Measurements from ENCODE around the gene GUCY1A1. TPM values are rescaled to one million over a fixed set of nuclear protein-coding genes. Genes with fewer than 3 reads are reported as not detected.

GUCY1A1 gene
- total RNA-seq, 1 experiment from 2014 or later = not detected

DNA sequence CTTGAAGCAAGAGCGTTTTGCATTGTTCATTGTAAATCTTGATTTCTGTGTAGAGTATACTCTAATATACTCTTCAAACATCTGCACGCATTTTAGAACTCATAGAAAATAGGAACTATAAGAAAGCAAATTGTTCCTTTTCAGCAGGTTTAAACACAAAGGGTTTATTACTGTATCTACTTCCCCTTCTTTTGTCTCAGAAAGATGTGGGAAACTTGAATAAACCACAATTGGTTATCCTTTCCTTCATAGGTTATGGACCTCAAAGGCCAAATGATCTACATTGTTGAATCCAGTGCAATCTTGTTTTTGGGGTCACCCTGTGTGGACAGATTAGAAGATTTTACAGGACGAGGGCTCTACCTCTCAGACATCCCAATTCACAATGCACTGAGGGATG is 46.2 kb downstream of the GUCY1A1 start:
- no peak overlapping the region for H3K4me2 ChIP-seq (ENCODE audit: low read length)
- TF ChIP-seq YY1 (IDR thresholded peaks at IDR 0.05; ENCODE audit: extremely low read depth, insufficient replicate concordance, low read depth, low read length) = no peak
- no peak for TF ChIP-seq EGR1 (IDR thresholded peaks at IDR 0.05; ENCODE audit: low read depth)
- no peak for TF ChIP-seq SIN3A (IDR thresholded peaks at IDR 0.05; ENCODE audit: low read depth)
- TF ChIP-seq, protein P1, sequence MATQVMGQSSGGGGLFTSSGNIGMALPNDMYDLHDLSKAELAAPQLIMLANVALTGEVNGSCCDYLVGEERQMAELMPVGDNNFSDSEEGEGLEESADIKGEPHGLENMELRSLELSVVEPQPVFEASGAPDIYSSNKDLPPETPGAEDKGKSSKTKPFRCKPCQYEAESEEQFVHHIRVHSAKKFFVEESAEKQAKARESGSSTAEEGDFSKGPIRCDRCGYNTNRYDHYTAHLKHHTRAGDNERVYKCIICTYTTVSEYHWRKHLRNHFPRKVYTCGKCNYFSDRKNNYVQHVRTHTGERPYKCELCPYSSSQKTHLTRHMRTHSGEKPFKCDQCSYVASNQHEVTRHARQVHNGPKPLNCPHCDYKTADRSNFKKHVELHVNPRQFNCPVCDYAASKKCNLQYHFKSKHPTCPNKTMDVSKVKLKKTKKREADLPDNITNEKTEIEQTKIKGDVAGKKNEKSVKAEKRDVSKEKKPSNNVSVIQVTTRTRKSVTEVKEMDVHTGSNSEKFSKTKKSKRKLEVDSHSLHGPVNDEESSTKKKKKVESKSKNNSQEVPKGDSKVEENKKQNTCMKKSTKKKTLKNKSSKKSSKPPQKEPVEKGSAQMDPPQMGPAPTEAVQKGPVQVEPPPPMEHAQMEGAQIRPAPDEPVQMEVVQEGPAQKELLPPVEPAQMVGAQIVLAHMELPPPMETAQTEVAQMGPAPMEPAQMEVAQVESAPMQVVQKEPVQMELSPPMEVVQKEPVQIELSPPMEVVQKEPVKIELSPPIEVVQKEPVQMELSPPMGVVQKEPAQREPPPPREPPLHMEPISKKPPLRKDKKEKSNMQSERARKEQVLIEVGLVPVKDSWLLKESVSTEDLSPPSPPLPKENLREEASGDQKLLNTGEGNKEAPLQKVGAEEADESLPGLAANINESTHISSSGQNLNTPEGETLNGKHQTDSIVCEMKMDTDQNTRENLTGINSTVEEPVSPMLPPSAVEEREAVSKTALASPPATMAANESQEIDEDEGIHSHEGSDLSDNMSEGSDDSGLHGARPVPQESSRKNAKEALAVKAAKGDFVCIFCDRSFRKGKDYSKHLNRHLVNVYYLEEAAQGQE (IDR thresholded peaks at IDR 0.05; ENCODE audit: low read depth) = no peak
- no peak for TF ChIP-seq SRF (IDR thresholded peaks at IDR 0.05; ENCODE audit: low read depth)
- TF ChIP-seq EZH2 (IDR thresholded peaks at IDR 0.05) = no peak
- no peaks in the 10 kb centered on the region for H3K79me2 ChIP-seq (ENCODE audit: insufficient read depth, low read length)
- DNase-seq (ENCODE audit: low read depth, low spot score) (no peak), ATAC-seq (no peak)
- no peaks in the 10 kb centered on the region for H3K9me3 ChIP-seq (ENCODE audit: control insufficient read depth in 1 of 2, insufficient read depth in 1 of 2, low read depth in 1 of 2, low read length in 2 of 2)
- H2AFZ ChIP-seq (ENCODE audit: low read depth, low read length, poor library complexity, severe bottlenecking) = no peak overlapping the region
- CTCF ChIA-PET = no interaction called here
- POLR2A ChIA-PET = no interaction called here
- H3K4me1 ChIP-seq (ENCODE audit: control insufficient read depth in 1 of 2, insufficient read depth in 2 of 2, low read length in 2 of 2) = no peaks in the 10 kb centered on the region
- RAD21 ChIA-PET (ENCODE audit: low non-redundant PET in 1 of 2, low total read pairs in 2 of 2, uncharacterized antibody in 2 of 2, unreplicated experiment in 2 of 2) = no interaction called here
- intact Hi-C loops (cut with micrococcal nuclease) = no loop called here
- no peak overlapping the region for H3K27ac ChIP-seq (ENCODE audit: low read depth, low read length)
- no peaks in the 10 kb centered on the region for H3K9me2 ChIP-seq (ENCODE audit: insufficient read depth)
- no peaks in the 10 kb centered on the region for H3K27me3 ChIP-seq (ENCODE audit: insufficient read depth, low read length)
- H4K20me1 ChIP-seq (ENCODE audit: insufficient read depth) = no peaks in the 10 kb centered on the region
- H3K4me3 ChIP-seq (replicated peaks in 1 of 2; ENCODE audit: low read depth in 1 of 2, low read length in 2 of 2) = no peak overlapping the region
- no peak overlapping the region for H3K9ac ChIP-seq (ENCODE audit: low read length)
- H3K36me3 ChIP-seq (ENCODE audit: control insufficient read depth in 1 of 2, insufficient read depth in 2 of 2, low read length in 2 of 2) = no peaks in the 10 kb centered on the region
- BruUV-seq (replicated peaks) = no TSS peak

DNA sequence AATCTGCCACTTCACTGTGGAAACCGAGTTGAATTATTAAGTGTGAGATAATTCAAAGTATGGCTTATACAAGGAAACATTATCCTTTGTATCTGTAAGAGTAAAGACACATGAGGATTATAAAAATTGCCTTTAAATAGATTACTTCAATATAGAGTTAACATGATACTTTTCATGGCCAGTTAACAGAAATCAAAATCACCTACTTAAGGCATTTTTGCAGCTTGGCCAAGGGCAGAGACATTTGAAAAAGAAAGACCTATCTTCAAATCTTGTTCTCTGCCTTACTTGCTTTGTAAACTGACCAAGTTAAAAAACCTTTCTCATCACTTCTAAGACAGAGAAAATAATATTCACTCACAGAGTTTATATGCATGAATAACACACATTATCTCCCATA is 47.3 kb downstream of the GUCY1A1 start:
- no TSS peak for BruUV-seq (replicated peaks)
- CTCF ChIA-PET = no interaction called here
- Histone ChIP-seq H3K9ac (ENCODE audit: low read length) (no peak overlapping the region), H3K27me3 (ENCODE audit: insufficient read depth, low read length) (no peaks in the 10 kb centered on the region), H4K20me1 (ENCODE audit: insufficient read depth) (no peaks in the 10 kb centered on the region), H2AFZ (ENCODE audit: low read depth, low read length, poor library complexity, severe bottlenecking) (no peak overlapping the region), H3K79me2 (ENCODE audit: insufficient read depth, low read length) (no peaks in the 10 kb centered on the region), H3K4me2 (ENCODE audit: low read length) (no peak overlapping the region), H3K9me2 (ENCODE audit: insufficient read depth) (no peaks in the 10 kb centered on the region), H3K4me3 (replicated peaks in 1 of 2; ENCODE audit: low read depth in 1 of 2, low read length in 2 of 2) (no peak overlapping the region), H3K27ac (ENCODE audit: low read depth, low read length) (no peak overlapping the region), H3K36me3 (ENCODE audit: control insufficient read depth in 1 of 2, insufficient read depth in 2 of 2, low read length in 2 of 2) (no peaks in the 10 kb centered on the region), H3K4me1 (ENCODE audit: control insufficient read depth in 1 of 2, insufficient read depth in 2 of 2, low read length in 2 of 2) (no peaks in the 10 kb centered on the region), H3K9me3 (ENCODE audit: control insufficient read depth in 1 of 2, insufficient read depth in 1 of 2, low read depth in 1 of 2, low read length in 2 of 2) (no peaks in the 10 kb centered on the region)
- TF ChIP-seq, protein P2, sequence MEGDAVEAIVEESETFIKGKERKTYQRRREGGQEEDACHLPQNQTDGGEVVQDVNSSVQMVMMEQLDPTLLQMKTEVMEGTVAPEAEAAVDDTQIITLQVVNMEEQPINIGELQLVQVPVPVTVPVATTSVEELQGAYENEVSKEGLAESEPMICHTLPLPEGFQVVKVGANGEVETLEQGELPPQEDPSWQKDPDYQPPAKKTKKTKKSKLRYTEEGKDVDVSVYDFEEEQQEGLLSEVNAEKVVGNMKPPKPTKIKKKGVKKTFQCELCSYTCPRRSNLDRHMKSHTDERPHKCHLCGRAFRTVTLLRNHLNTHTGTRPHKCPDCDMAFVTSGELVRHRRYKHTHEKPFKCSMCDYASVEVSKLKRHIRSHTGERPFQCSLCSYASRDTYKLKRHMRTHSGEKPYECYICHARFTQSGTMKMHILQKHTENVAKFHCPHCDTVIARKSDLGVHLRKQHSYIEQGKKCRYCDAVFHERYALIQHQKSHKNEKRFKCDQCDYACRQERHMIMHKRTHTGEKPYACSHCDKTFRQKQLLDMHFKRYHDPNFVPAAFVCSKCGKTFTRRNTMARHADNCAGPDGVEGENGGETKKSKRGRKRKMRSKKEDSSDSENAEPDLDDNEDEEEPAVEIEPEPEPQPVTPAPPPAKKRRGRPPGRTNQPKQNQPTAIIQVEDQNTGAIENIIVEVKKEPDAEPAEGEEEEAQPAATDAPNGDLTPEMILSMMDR (IDR thresholded peaks at IDR 0.05 in 2 of 3, conservative IDR thresholded peaks at IDR 0.05 in 1 of 3; ENCODE audit: borderline replicate concordance in 1 of 3, insufficient read depth in 1 of 3, low read depth in 2 of 3, low read length in 2 of 3) = no peak
- no peak for TF ChIP-seq SP1 (IDR thresholded peaks at IDR 0.05; ENCODE audit: low read depth)
- no peak for TF ChIP-seq JUND (IDR thresholded peaks at IDR 0.05)
- no peak for TF ChIP-seq YY1 (IDR thresholded peaks at IDR 0.05; ENCODE audit: extremely low read depth, insufficient replicate concordance, low read depth, low read length)
- POLR2A ChIA-PET = no interaction called here
- RAD21 ChIA-PET (ENCODE audit: low non-redundant PET in 1 of 2, low total read pairs in 2 of 2, uncharacterized antibody in 2 of 2, unreplicated experiment in 2 of 2) = no interaction called here
- no peak for DNase-seq (ENCODE audit: low read depth, low spot score)
- intact Hi-C loops (cut with micrococcal nuclease) = no loop called here
- ATAC-seq = no peak

All from HCT116 (cell line).